GM12878 (cell line): ENCODE results near the gene FAF1. TPM values are rescaled to one million over a fixed set of nuclear protein-coding genes. Genes with fewer than 3 reads are reported as not detected.

Experiments
- ATAC-seq: fragments of 200-7000 bp; cut with Tn5 transposase; 3 replicates; pipeline ENCODE4 v1.9.1; 2020; ENCODE audit warnings: mild to moderate bottlenecking, moderate library complexity
- BruUV-seq: library from RNA; stranded (reverse); fragments of 400-500 nt; replicated peaks from 2 replicates; lab custom pipeline; 2021; lab: Mats Ljungman, UMichigan
- CTCF ChIA-PET: fragments of 300-600 bp; sonication (Branson Sonifier 250); formaldehyde crosslinking; extraction: SDS; loops from one replicate; lab custom pipeline; 2021; ENCODE audit warnings: inconsistent platforms; lab: Yijun Ruan, JAX
- POLR2A ChIA-PET: fragments of 350-600 bp; formaldehyde crosslinking; extraction: SDS; loops from one replicate; lab custom pipeline; 2021; ENCODE audit warnings: inconsistent platforms; lab: Charles Lee
- RAD21 ChIA-PET: fragments of 300-600 bp; sonication (Branson Sonifier 250); formaldehyde crosslinking; loops from one replicate; lab custom pipeline; 2023; ENCODE audit warnings: antibody characterized with exemption; ENCODE audit not compliant: unreplicated experiment; lab: Charles Lee
- SMC1A ChIA-PET: fragments of 300-600 bp; sonication (Branson Sonifier 250); formaldehyde crosslinking; loops from one replicate; lab custom pipeline; 2023; ENCODE audit not compliant: unreplicated experiment, uncharacterized antibody; lab: Charles Lee
- DNase-seq: peaks from one replicate; pipeline ENCODE4 v3.0.0-alpha.2; 2011; ENCODE audit warnings: low read depth, low spot score
- FAIRE-seq: peaks from 3 replicates; lab custom pipeline; 2011; peaks lifted over from hg19 to GRCh38; lab: Jason Lieb, UNC
- H2AFZ ChIP-seq: 2 replicates; pipeline ENCODE4 v1.6.0; 2011; ENCODE audit warnings: low read depth, low read length, control low read depth; ENCODE audit not compliant: control insufficient read depth
- H3K27ac ChIP-seq: 2 replicates; pipeline ENCODE4 v1.5.1; 2011; ENCODE audit warnings: control low read depth; ENCODE audit not compliant: control insufficient read depth, insufficient read depth
- H3K27me3 ChIP-seq, 2 experiments: replicated peaks in 1 of 2; 2 replicates each; pipeline versions ENCODE4 v1.6.0 to v1.6.1; 2011; ENCODE audit warnings: low read length in 1 of 2; ENCODE audit not compliant: control insufficient read depth in 2 of 2, insufficient read depth in 2 of 2
- H3K36me3 ChIP-seq, 2 experiments: 2 replicates each; pipeline ENCODE4 v1.5.1; 2011; ENCODE audit warnings: low read length in 1 of 2; ENCODE audit not compliant: control insufficient read depth in 2 of 2, insufficient read depth in 2 of 2
- H3K4me1 ChIP-seq: 2 replicates; pipeline ENCODE4 v1.6.1; 2011; ENCODE audit warnings: mild to moderate bottlenecking, low read length, moderate library complexity, mixed read lengths; ENCODE audit not compliant: control insufficient read depth, insufficient read depth
- H3K4me2 ChIP-seq: 2 replicates; pipeline ENCODE4 v1.6.0; 2011; ENCODE audit warnings: control low read depth; ENCODE audit not compliant: control insufficient read depth, insufficient read depth
- H3K4me3 ChIP-seq: fragments of 200-600 bp; sonication (generic); 2 replicates; pipeline ENCODE4 v1.5.1; 2016
- H3K79me2 ChIP-seq: 2 replicates; pipeline ENCODE4 v1.6.0; 2011; ENCODE audit warnings: low read length; ENCODE audit not compliant: control insufficient read depth, insufficient read depth
- H3K9ac ChIP-seq: 2 replicates; pipeline ENCODE4 v1.8.0; 2011; ENCODE audit warnings: low read length, control low read depth, mixed read lengths; ENCODE audit not compliant: control insufficient read depth, insufficient read depth
- H3K9me3 ChIP-seq: replicated peaks from 3 replicates; pipeline ENCODE4 v1.5.1; 2011; ENCODE audit warnings: mild to moderate bottlenecking, low read length; ENCODE audit not compliant: control insufficient read depth, insufficient read depth
- H4K20me1 ChIP-seq: 2 replicates; pipeline ENCODE4 v1.6.0; 2011; ENCODE audit not compliant: control insufficient read depth, insufficient read depth
- BACH1 ChIP-seq: fragments of 450-650 bp; IDR thresholded peaks from 2 replicates; pipeline ENCODE4 v1.6.1; 2017; ENCODE audit warnings: mild to moderate bottlenecking, borderline replicate concordance
- ETV6 ChIP-seq, 2 experiments: fragments of 450-650 bp in 1 of 2; IDR thresholded peaks in 1 of 2; conservative IDR thresholded peaks in 1 of 2; 2 replicates each; pipeline ENCODE4 v1.6.1; 2014; ENCODE audit warnings: antibody characterized with exemption in 1 of 2, borderline replicate concordance in 1 of 2, low read depth in 1 of 2, mild to moderate bottlenecking in 1 of 2, moderate library complexity in 1 of 2
- EZH2 ChIP-seq: IDR thresholded peaks from 2 replicates; pipeline ENCODE4 v1.6.1; 2012; ENCODE audit warnings: low read depth, mild to moderate bottlenecking, control low read depth, inconsistent platforms, low read length, borderline replicate concordance; ENCODE audit not compliant: control insufficient read depth
- IKZF1 ChIP-seq: fragments of 450-650 bp; conservative IDR thresholded peaks from 2 replicates; pipeline ENCODE4 v1.6.1; 2017; ENCODE audit warnings: antibody characterized with exemption, mild to moderate bottlenecking
- MEF2B ChIP-seq: fragments of 450-650 bp; IDR thresholded peaks from 2 replicates; pipeline ENCODE4 v1.6.1; 2018; ENCODE audit warnings: mild to moderate bottlenecking, moderate library complexity; ENCODE audit not compliant: partially characterized antibody, poor library complexity, severe bottlenecking
- NFYA ChIP-seq: IDR thresholded peaks from 2 replicates; pipeline ENCODE4 v1.6.1; 2011; ENCODE audit warnings: low read depth, mild to moderate bottlenecking, low read length, improper control_type of control experiment, borderline replicate concordance
- SP1 ChIP-seq: IDR thresholded peaks from one replicate; pipeline ENCODE4 v1.6.1; 2011; ENCODE audit warnings: low read depth, low read length
- TBL1XR1 ChIP-seq: IDR thresholded peaks from 2 replicates; pipeline ENCODE4 v1.6.1; 2012; ENCODE audit warnings: low read depth, low read length, improper control_type of control experiment
- TCF12 ChIP-seq: IDR thresholded peaks from 2 replicates; pipeline ENCODE4 v1.6.1; 2011; ENCODE audit warnings: low read depth, mild to moderate bottlenecking, low read length
- ZNF622 ChIP-seq: fragments of 450-650 bp; IDR thresholded peaks from 2 replicates; pipeline ENCODE4 v1.6.1; 2017; ENCODE audit warnings: mild to moderate bottlenecking, inconsistent platforms
- ZZZ3 ChIP-seq: IDR thresholded peaks from 2 replicates; pipeline ENCODE4 v1.6.1; 2011; ENCODE audit warnings: low read depth; ENCODE audit not compliant: control insufficient read depth, insufficient read length
- WGBS: methylation state at CpG from one replicate; pipeline ENCODE4 v1.1.6; 2016; ENCODE audit warnings: low lambda C conversion rate; ENCODE audit not compliant: insufficient replicate concordance, insufficient coverage; ENCODE audit errors: missing lambda C conversion rate; 5-methylcytosine and 5-hydroxymethylcytosine counted together
- in situ Hi-C: fragments of 300-500 bp; cut with MboI; formaldehyde crosslinking; loops from 9 replicates; pipeline ENCODE4 v1.14.3; 2018; ENCODE audit warnings: mixed read lengths
- intact Hi-C: fragments of 100-400 bp; cut with micrococcal nuclease; formaldehyde crosslinking; loops from one replicate; pipeline ENCODE4 v1.14.2; 2022; ENCODE audit not compliant: unreplicated experiment
- polyA plus RNA-seq, 11 experiments: library from polyadenylated mRNA; depleted of rRNA in 4 of 11; unstranded in 6 of 11; stranded (reverse) in 5 of 11; fragments of >200 nt; fragmentation: Nextera tagmentation in 4 of 11; fragmentation: Illumina TruSeq in 1 of 11; extraction: Ambion mirVana in 4 of 11; extraction: Trizol in 1 of 11; gene quantifications; 1 replicate in 1 of 11; 2 replicates in 10 of 11; pipeline versions ENCODE4 v1.2.1 to v1.2.3, GENCODE V29; 2011 to 2016; ENCODE audit warnings: inconsistent platforms in 2 of 11, missing spikeins in 2 of 11, low read depth in 1 of 11
- total RNA-seq, 4 experiments: library from RNA; depleted of rRNA in 3 of 4; stranded (reverse); fragments of >200 nt in 3 of 4; fragmentation: Illumina TruSeq in 1 of 4; extraction: Trizol in 1 of 4; gene quantifications; 2 replicates each; pipeline versions ENCODE4 v1.2.1 to v1.2.3, GENCODE V29; 2013 to 2021
- TF ChIP-seq, protein P1 (sequence below): fragments of 450-650 bp; IDR thresholded peaks from 2 replicates; pipeline ENCODE4 v1.6.1; 2016; ENCODE audit warnings: mild to moderate bottlenecking
- TF ChIP-seq, protein P2 (sequence below): fragments of 450-650 bp; formaldehyde crosslinking; IDR thresholded peaks from 2 replicates; pipeline ENCODE4 v1.5.0; 2022; ENCODE audit warnings: mild to moderate bottlenecking, missing genetic modification characterization
- TF ChIP-seq, protein P3 (sequence below): IDR thresholded peaks from 2 replicates; pipeline ENCODE4 v1.6.1; 2012; ENCODE audit warnings: low read depth, low read length, improper control_type of control experiment

Gene FAF1
- total and polyA plus RNA-seq, 10 of the 15 experiments (the other 5 are each of a cell fraction or from before 2014, with no cell fraction given) = 8.6 to 54.5 (median 23.7) TPM

DNA sequence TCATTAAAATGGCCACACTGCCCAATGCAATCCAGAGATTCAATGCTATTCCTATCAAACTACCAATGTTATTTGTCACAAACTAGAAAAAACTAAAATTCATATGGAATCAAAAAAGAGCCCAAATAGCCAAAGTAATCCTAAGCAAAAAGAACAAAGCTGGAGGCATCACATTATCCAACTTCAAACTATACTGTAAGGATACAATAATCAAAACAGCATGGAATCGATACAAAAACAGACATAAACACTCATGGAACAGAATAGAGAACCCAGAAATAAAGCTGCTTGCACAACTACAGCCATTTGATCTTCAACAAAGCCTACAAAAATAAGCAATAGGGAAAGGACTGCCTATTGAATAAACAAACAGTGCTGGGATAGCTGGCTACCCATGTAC, 100.4 kb downstream of the FAF1 start (continued):
- no peak for TF ChIP-seq EZH2
- TF ChIP-seq, protein P1, sequence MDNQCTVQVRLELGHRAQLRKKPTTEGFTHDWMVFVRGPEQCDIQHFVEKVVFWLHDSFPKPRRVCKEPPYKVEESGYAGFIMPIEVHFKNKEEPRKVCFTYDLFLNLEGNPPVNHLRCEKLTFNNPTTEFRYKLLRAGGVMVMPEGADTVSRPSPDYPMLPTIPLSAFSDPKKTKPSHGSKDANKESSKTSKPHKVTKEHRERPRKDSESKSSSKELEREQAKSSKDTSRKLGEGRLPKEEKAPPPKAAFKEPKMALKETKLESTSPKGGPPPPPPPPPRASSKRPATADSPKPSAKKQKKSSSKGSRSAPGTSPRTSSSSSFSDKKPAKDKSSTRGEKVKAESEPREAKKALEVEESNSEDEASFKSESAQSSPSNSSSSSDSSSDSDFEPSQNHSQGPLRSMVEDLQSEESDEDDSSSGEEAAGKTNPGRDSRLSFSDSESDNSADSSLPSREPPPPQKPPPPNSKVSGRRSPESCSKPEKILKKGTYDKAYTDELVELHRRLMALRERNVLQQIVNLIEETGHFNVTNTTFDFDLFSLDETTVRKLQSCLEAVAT = no peak
- TF ChIP-seq ETV6 (conservative IDR thresholded peaks at IDR 0.05 in 1 of 2, IDR thresholded peaks at IDR 0.05 in 1 of 2; ENCODE audit: borderline replicate concordance in 1 of 2, low read depth in 1 of 2) = no peak
- no peak for TF ChIP-seq ZNF622
- TF ChIP-seq BACH1 = no peak
- no peak for TF ChIP-seq SP1

DNA sequence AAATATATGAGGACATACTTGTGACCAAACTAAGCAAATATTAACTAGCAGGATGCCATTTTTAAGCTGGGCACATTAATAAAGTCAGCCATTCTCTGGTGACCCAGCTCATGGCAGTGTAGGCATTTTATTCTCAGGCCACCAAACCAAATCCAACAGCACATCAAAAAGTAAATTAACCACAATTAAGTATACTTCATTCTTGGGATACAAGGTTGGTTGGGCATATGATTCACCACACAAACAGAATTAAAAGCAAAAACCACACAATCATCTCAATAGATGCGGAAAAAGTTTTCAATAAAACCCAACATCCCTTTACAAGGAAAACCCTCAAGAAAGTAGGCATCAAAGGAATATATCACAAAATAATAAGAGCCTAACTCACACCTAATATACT, 101.3 kb downstream of the FAF1 start:
- POLR2A ChIA-PET = no interaction called here
- H3K9me3 ChIP-seq = peaks cover 6% of the 10 kb centered on the region; the same call in 2 of the 3 replicates
- SMC1A ChIA-PET = interaction anchor here (0.9 to 1.0 kb wide), 2 partner anchors 13 to 334 kb away, joined by 3 read pairs; no protein-coding TSS in a partner anchor
- H3K79me2 ChIP-seq = peaks cover 15% of the 10 kb centered on the region
- H3K36me3 ChIP-seq = no peaks in the 10 kb centered on the region; a peak in 1 of 4 replicates
- no peak for ATAC-seq
- no peaks in the 10 kb centered on the region for H4K20me1 ChIP-seq
- WGBS = 95% methylated on average over 1 of the region's 1 CpG
- no peak overlapping the region for H2AFZ ChIP-seq
- H3K4me2 ChIP-seq = no peak overlapping the region
- TF ChIP-seq IKZF1 (no peak), TBL1XR1 (no peak), TCF12 (no peak), MEF2B (no peak), NFYA (no peak), ZNF622 (no peak), ZZZ3 (no peak)
- TF ChIP-seq, protein P2, sequence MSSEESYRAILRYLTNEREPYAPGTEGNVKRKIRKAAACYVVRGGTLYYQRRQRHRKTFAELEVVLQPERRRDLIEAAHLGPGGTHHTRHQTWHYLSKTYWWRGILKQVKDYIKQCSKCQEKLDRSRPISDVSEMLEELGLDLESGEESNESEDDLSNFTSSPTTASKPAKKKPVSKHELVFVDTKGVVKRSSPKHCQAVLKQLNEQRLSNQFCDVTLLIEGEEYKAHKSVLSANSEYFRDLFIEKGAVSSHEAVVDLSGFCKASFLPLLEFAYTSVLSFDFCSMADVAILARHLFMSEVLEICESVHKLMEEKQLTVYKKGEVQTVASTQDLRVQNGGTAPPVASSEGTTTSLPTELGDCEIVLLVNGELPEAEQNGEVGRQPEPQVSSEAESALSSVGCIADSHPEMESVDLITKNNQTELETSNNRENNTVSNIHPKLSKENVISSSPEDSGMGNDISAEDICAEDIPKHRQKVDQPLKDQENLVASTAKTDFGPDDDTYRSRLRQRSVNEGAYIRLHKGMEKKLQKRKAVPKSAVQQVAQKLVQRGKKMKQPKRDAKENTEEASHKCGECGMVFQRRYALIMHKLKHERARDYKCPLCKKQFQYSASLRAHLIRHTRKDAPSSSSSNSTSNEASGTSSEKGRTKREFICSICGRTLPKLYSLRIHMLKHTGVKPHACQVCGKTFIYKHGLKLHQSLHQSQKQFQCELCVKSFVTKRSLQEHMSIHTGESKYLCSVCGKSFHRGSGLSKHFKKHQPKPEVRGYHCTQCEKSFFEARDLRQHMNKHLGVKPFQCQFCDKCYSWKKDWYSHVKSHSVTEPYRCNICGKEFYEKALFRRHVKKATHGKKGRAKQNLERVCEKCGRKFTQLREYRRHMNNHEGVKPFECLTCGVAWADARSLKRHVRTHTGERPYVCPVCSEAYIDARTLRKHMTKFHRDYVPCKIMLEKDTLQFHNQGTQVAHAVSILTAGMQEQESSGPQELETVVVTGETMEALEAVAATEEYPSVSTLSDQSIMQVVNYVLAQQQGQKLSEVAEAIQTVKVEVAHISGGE (CRISPR knock-in tag) = no peak
- TF ChIP-seq, protein P3, sequence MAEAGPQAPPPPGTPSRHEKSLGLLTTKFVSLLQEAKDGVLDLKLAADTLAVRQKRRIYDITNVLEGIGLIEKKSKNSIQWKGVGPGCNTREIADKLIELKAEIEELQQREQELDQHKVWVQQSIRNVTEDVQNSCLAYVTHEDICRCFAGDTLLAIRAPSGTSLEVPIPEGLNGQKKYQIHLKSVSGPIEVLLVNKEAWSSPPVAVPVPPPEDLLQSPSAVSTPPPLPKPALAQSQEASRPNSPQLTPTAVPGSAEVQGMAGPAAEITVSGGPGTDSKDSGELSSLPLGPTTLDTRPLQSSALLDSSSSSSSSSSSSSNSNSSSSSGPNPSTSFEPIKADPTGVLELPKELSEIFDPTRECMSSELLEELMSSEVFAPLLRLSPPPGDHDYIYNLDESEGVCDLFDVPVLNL = no peak
- no peak for FAIRE-seq
- intact Hi-C loops (no loop called here), in situ Hi-C loops (no loop called here)
- H3K27ac ChIP-seq = no peak overlapping the region
- DNase-seq = no peak
- no peaks in the 10 kb centered on the region for H3K27me3 ChIP-seq
- CTCF ChIA-PET = interaction anchor here (0.9 to 6.8 kb wide), 4 partner anchors 13 to 334 kb away, joined by 5 to 47 read pairs (median 7); no protein-coding TSS in a partner anchor
- no TSS peak for BruUV-seq
- H3K9ac ChIP-seq = no peak overlapping the region
- RAD21 ChIA-PET = interaction anchor here (0.5 kb wide), 1 partner anchor 16 kb away, joined by 5 read pairs; no protein-coding TSS in a partner anchor
- no peaks in the 10 kb centered on the region for H3K4me1 ChIP-seq
- no peak overlapping the region for H3K4me3 ChIP-seq
